Measurements from ENCODE around the gene MACROH2A1. TPM values are rescaled to one million over a fixed set of nuclear protein-coding genes. Genes with fewer than 3 reads are reported as not detected.
A peak's percentile ranks its signal among the peaks of the same experiment; 100 is the strongest.

Gene MACROH2A1
- total and polyA plus RNA-seq, 9 of the 15 experiments (the other 6 are each of a cell fraction or from before 2014, with no cell fraction given): 44.9 to 289 (median 193) TPM

DNA sequence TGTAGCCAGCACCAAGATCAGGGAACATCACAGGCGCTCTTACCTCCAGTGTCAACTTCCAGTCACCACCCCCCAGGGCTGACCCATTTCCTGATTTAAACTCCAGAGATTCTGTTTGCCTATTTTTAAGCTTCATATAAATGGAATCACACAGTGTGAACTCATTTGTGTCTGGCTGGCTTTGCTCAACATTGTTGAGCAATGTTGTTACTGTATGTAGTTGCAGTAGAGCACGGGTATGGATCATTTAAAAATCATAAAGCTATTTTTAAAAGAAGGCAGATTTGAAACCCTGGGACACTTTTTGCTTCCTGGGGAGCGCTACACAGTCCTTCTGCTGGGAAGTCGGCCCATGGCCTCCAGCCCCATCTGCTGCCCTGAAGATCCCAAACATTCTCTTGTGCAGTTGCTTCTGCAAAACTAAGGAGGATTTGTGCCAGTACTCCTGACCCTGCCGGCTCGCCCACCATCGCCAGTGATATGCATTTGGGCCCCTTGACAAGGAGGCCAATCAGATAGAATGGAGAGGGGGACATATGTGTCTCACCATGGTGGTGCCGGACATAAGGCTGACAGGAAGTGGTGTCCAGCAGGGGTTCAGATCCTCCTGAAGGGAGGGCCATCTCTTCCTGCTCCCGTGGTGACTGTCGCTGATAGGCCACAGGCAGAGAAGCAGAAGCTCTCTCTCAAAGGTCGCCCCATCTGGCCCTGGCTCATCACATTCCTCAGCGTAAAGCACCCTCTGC lies 34.8 kb upstream of the MACROH2A1 start:
- Histone ChIP-seq H3K36me3 (ENCODE audit: control insufficient read depth, insufficient read depth, low read length) (no peaks in the 10 kb centered on the region), H3K27me3 (ENCODE audit: control insufficient read depth in 2 of 2, insufficient read depth in 2 of 2, low read length in 2 of 2) (no peaks in the 10 kb centered on the region), H3K9ac (ENCODE audit: insufficient read depth in 1 of 2, low read depth in 2 of 2, low read length in 2 of 2) (0 out of 4 replicates have a peak overlapping the region, but pooled peaks of 1 of the 2 experiments have one; percentile 64), H4K20me1 (replicated peaks; ENCODE audit: control insufficient read depth, insufficient read depth, low read length) (no peaks in the 10 kb centered on the region), H3K9me1 (ENCODE audit: control insufficient read depth, insufficient read depth, low read length) (no peaks in the 10 kb centered on the region), H3K4me1 (replicated peaks in 1 of 2; ENCODE audit: control insufficient read depth in 2 of 2, insufficient read depth in 2 of 2, low read length in 2 of 2) (peaks cover 32 to 41% of the 10 kb centered on the region in 2 experiments), H3K79me2 (ENCODE audit: control insufficient read depth, insufficient read depth, low read length) (no peaks in the 10 kb centered on the region), H3K4me3 (no peak overlapping the region), H2AFZ (ENCODE audit: low read depth, low read length) (peak overlapping the region; percentile 98), H3K4me2 (ENCODE audit: insufficient read depth, low read length) (peak overlapping the region; percentile 35; the same call in 1 of the 2 replicates), H3K9me3 (replicated peaks; ENCODE audit: control insufficient read depth, insufficient read depth, low read depth, low read length) (peaks cover 4% of the 10 kb centered on the region), H3K27ac (ENCODE audit: extremely low read depth, low read depth, low read length) (peak overlapping the region; percentile 45; the same call in 2 of the 3 replicates)
- POLR2A ChIA-PET: interaction anchor here (1.1 to 1.8 kb wide), 4 partner anchors 8 to 91 kb away, joined by 3 to 9 read pairs (median 6); no protein-coding TSS in a partner anchor
- WGBS (ENCODE audit: insufficient coverage, low coverage, missing lambda C conversion rate): 53% methylated on average over 11 of the region's 12 CpGs
- DNase-seq (ENCODE audit: extremely low read depth in 1 of 4, low spot score in 3 of 4) (peak; percentile 34 to 54 (median 48)), FAIRE-seq (peak; percentile 40), ATAC-seq (peak; percentile 71)
- intact Hi-C loops (cut with micrococcal nuclease): no loop called here
- CTCF ChIA-PET (ENCODE audit: low intra/inter-chr PET ratio): no interaction called here
- no TSS peak for BruUV-seq (replicated peaks)
- in situ Hi-C loops (cut with MboI): no loop called here
- TF ChIP-seq, protein P1, sequence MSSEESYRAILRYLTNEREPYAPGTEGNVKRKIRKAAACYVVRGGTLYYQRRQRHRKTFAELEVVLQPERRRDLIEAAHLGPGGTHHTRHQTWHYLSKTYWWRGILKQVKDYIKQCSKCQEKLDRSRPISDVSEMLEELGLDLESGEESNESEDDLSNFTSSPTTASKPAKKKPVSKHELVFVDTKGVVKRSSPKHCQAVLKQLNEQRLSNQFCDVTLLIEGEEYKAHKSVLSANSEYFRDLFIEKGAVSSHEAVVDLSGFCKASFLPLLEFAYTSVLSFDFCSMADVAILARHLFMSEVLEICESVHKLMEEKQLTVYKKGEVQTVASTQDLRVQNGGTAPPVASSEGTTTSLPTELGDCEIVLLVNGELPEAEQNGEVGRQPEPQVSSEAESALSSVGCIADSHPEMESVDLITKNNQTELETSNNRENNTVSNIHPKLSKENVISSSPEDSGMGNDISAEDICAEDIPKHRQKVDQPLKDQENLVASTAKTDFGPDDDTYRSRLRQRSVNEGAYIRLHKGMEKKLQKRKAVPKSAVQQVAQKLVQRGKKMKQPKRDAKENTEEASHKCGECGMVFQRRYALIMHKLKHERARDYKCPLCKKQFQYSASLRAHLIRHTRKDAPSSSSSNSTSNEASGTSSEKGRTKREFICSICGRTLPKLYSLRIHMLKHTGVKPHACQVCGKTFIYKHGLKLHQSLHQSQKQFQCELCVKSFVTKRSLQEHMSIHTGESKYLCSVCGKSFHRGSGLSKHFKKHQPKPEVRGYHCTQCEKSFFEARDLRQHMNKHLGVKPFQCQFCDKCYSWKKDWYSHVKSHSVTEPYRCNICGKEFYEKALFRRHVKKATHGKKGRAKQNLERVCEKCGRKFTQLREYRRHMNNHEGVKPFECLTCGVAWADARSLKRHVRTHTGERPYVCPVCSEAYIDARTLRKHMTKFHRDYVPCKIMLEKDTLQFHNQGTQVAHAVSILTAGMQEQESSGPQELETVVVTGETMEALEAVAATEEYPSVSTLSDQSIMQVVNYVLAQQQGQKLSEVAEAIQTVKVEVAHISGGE (CRISPR knock-in tag; IDR thresholded peaks at IDR 0.05): 0 out of 6 replicates have a peak, but pooled peaks of 1 of the 3 experiments have one; percentile 35
- TF ChIP-seq TAF7 (tag; IDR thresholded peaks at IDR 0.05): no peak
- TF ChIP-seq, protein P2, sequence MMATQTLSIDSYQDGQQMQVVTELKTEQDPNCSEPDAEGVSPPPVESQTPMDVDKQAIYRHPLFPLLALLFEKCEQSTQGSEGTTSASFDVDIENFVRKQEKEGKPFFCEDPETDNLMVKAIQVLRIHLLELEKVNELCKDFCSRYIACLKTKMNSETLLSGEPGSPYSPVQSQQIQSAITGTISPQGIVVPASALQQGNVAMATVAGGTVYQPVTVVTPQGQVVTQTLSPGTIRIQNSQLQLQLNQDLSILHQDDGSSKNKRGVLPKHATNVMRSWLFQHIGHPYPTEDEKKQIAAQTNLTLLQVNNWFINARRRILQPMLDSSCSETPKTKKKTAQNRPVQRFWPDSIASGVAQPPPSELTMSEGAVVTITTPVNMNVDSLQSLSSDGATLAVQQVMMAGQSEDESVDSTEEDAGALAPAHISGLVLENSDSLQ (IDR thresholded peaks at IDR 0.05): 0 out of 2 replicates have a peak, but pooled peaks have one; percentile 8
- 0 out of 2 replicates have a peak, but pooled peaks have one; percentile 8 for TF ChIP-seq JUND (IDR thresholded peaks at IDR 0.05; ENCODE audit: borderline replicate concordance, low read depth, low read length)
- no peak for TF ChIP-seq JUND (tag; IDR thresholded peaks at IDR 0.05; ENCODE audit: borderline replicate concordance, low read depth, low read length)
- TF ChIP-seq ZNF584 (CRISPR knock-in tag; IDR thresholded peaks at IDR 0.05; ENCODE audit: low read depth): 0 out of 2 replicates have a peak, but pooled peaks have one; percentile 36
- TF ChIP-seq ZNF174 (CRISPR knock-in tag; IDR thresholded peaks at IDR 0.05): no peak
- TF ChIP-seq, protein P3, sequence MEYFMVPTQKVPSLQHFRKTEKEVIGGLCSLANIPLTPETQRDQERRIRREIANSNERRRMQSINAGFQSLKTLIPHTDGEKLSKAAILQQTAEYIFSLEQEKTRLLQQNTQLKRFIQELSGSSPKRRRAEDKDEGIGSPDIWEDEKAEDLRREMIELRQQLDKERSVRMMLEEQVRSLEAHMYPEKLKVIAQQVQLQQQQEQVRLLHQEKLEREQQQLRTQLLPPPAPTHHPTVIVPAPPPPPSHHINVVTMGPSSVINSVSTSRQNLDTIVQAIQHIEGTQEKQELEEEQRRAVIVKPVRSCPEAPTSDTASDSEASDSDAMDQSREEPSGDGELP (CRISPR knock-in tag; IDR thresholded peaks at IDR 0.05; ENCODE audit: borderline replicate concordance): peak; percentile 21; the same call in 1 of the 2 replicates
- TF ChIP-seq MCM2 (IDR thresholded peaks at IDR 0.05; ENCODE audit: low read depth): no peak
- TF ChIP-seq ELF4 (CRISPR knock-in tag; IDR thresholded peaks at IDR 0.05): 0 out of 2 replicates have a peak, but pooled peaks have one; percentile 52
- 0 out of 2 replicates have a peak, but pooled peaks have one; percentile 27 for TF ChIP-seq SMAD4 (CRISPR knock-in tag; conservative IDR thresholded peaks at IDR 0.05)
- peak; percentile 17; the same call in 1 of the 2 replicates for TF ChIP-seq ZNF444 (CRISPR knock-in tag; IDR thresholded peaks at IDR 0.05)
- peak in 1 of 2 experiments; percentile 43; a peak in 1 of 4 replicates for TF ChIP-seq MAZ (CRISPR knock-in tag; conservative IDR thresholded peaks at IDR 0.05 in 1 of 2, IDR thresholded peaks at IDR 0.05 in 1 of 2)
- TF ChIP-seq CEBPB (tag; IDR thresholded peaks at IDR 0.05): peak; percentile 31; the same call in 1 of the 2 replicates

Measured in K562 (cell line).